Naive B cell (primary cell): ENCODE results near the gene IFT74. TPM values are rescaled to one million over a fixed set of nuclear protein-coding genes. Genes with fewer than 3 reads are reported as not detected.

Experiments
- ATAC-seq, 2 donors: fragments of 150-1000 bp; cut with Tn5 transposase; 2 replicates each; pipeline ENCODE4 v1.10.0; 2021; ENCODE audit warnings: low read depth in 2 of 2, mild to moderate bottlenecking in 2 of 2, moderate library complexity in 2 of 2
- DNase-seq: peaks from one replicate; pipeline ENCODE4 v3.0.0; 2022
- H3K27ac Mint-ChIP-seq, 6 donors: one replicate each; pipeline ENCODE4 v1.8.0; 2020 to 2022; ENCODE audit warnings: mild to moderate bottlenecking in 6 of 6, mixed read lengths in 6 of 6, moderate library complexity in 5 of 6, inconsistent platforms in 2 of 6
- H3K27me3 Mint-ChIP-seq, 3 donors: one replicate each; pipeline ENCODE4 v1.8.0; 2021 to 2022; ENCODE audit warnings: mixed read lengths in 3 of 3, mild to moderate bottlenecking in 1 of 3
- H3K36me3 Mint-ChIP-seq, 2 donors: one replicate each; pipeline ENCODE4 v1.8.0; 2020 to 2022; ENCODE audit warnings: mixed read lengths in 2 of 2, inconsistent platforms in 1 of 2, mild to moderate bottlenecking in 1 of 2
- H3K4me1 Mint-ChIP-seq, 3 donors: one replicate each; pipeline ENCODE4 v1.8.0; 2020 to 2022; ENCODE audit warnings: mixed read lengths in 3 of 3, inconsistent platforms in 1 of 3, mild to moderate bottlenecking in 1 of 3, moderate library complexity in 1 of 3
- H3K4me3 Mint-ChIP-seq, 8 donors: one replicate each; pipeline ENCODE4 v1.8.0; 2020 to 2022; ENCODE audit warnings: mild to moderate bottlenecking in 8 of 8, mixed read lengths in 8 of 8, moderate library complexity in 8 of 8, inconsistent platforms in 2 of 8
- H3K9me3 Mint-ChIP-seq, 7 donors: one replicate each; pipeline ENCODE4 v1.8.0; 2020 to 2022; ENCODE audit warnings: mixed read lengths in 7 of 7, mild to moderate bottlenecking in 5 of 7, inconsistent platforms in 2 of 7, moderate library complexity in 1 of 7
- polyA plus RNA-seq, 6 donors: library from polyadenylated mRNA; unstranded; fragments of 300-500 nt; fragmentation: Illumina TruSeq; gene quantifications; one replicate each; pipeline ENCODE4 v1.2.3, GENCODE V29; 2021; ENCODE audit warnings: low read depth in 6 of 6

Gene IFT74
- polyA plus RNA-seq, 6 donors from 2014 or later, result 5.9 to 15.6 (median 12.8) TPM

DNA sequence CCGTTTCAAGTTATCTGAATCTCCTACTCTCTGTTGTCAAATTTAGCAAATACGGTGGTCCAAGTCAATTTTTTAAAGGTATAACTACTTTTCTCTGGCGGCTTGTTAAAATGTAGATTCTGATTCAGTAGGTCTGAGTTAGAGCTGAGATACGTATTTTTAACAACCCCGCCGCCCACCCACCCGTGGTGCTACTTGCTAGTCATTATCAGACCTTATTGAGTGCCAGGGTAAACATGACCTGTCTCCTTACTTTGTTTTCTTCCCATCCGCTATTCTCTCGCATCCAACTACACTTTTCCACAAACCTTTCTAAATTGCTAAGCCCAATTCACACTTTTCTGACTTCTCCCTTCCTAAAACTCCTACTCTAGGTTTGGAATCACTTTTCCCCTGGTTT, 8.5 kb upstream of the IFT74 start:
- H3K36me3 Mint-ChIP-seq, result peaks cover 0 to 4% of the 10 kb centered on the region in 2 donors
- H3K4me1 Mint-ChIP-seq, result peaks cover 23 to 44% (median 25%) of the 10 kb centered on the region in 3 donors
- no peaks in the 10 kb centered on the region for H3K9me3 Mint-ChIP-seq
- H3K4me3 Mint-ChIP-seq, result peak overlapping the region; percentile 79 to 99 (median 97)
- peaks cover 0 to 5% (median 4%) of the 10 kb centered on the region in 3 donors for H3K27me3 Mint-ChIP-seq
- DNase-seq (no peak), ATAC-seq (no peak)
- H3K27ac Mint-ChIP-seq, result peak overlapping the region; percentile 97 to 100 (median 100)

DNA sequence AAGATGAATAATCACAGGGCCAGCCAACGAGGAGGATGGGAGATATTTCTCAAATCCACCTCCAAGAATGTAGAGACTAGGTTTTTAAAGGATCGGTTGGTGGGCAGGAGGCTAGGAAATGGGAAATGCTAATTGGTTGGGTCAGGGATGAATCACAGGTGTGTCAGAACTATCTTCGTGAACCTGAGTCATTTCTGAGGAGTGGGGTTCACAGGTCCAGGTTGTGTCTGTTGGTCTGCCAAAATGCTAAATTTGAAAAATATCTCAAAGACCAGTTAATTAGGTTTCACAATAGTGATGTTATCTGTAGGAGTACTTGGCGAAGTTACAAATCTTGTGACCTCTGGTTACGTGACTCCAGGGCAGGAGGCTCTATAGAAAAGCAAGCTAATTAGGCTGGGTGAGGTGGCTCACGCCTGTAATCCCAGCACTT, 6.6 kb upstream of the IFT74 start:
- Mint-ChIP-seq H3K9me3 (no peaks in the 10 kb centered on the region), H3K36me3 (no peaks in the 10 kb centered on the region), H3K27ac (no peak overlapping the region), H3K4me3 (peak overlapping the region in 2 of 8 donors; percentile 34 to 62), H3K4me1 (peaks cover 17 to 33% (median 20%) of the 10 kb centered on the region in 3 donors), H3K27me3 (peaks cover 0 to 5% (median 4%) of the 10 kb centered on the region in 3 donors)
- ATAC-seq, result no peak
- DNase-seq, result no peak

DNA sequence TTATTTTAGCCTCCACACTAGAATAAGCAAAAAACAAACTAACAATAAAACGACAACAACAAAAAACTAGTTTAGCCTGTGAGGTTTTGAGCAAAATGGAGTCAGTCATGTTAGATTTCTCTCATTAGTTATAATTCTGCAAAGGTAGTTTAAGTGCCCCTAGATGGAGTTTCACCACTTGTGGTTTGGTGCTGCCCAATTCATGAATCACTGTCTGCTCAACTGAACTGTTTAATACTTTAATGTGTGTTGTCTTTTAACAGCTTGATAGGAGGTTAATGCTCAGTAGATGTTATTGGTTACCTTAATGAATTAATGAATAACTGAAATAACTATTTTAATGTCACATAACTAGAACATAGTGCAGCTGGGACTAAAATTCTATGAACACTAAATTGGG, 5.7 kb upstream of the IFT74 start:
- no peaks in the 10 kb centered on the region for H3K36me3 Mint-ChIP-seq
- DNase-seq (no peak), ATAC-seq (no peak)
- H3K4me3 Mint-ChIP-seq, result peak overlapping the region in 1 of 8 donors; percentile 62
- H3K27me3 Mint-ChIP-seq, result peaks cover 0 to 5% (median 4%) of the 10 kb centered on the region in 3 donors
- H3K4me1 Mint-ChIP-seq, result peaks cover 20 to 31% (median 22%) of the 10 kb centered on the region in 3 donors
- no peaks in the 10 kb centered on the region for H3K9me3 Mint-ChIP-seq
- H3K27ac Mint-ChIP-seq, result no peak overlapping the region

DNA sequence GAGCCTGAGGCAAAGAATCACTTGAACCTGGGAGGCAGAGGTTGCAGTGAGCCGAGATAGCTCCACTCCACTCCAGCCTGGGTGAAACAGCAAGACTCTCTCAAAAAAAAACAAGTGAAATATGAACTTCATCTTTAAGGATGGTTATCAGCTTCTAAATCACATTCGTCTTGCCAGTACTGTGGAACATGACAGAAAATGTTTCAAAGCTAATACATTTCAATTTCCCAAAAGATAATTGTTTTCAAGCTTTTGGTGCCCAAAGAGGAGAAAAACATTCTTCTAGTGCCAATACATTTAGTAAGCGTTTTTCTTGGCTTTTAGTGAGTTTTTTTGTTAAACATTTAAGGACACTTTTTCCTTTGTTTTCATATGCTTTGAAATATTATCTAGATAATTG, 4.4 kb upstream of the IFT74 start:
- Mint-ChIP-seq H3K27ac (no peak overlapping the region), H3K4me1 (peaks cover 11 to 32% (median 12%) of the 10 kb centered on the region in 3 donors), H3K27me3 (peaks cover 0 to 5% (median 4%) of the 10 kb centered on the region in 3 donors), H3K9me3 (no peaks in the 10 kb centered on the region), H3K36me3 (no peaks in the 10 kb centered on the region), H3K4me3 (peak overlapping the region in 1 of 8 donors; percentile 20)
- no peak for ATAC-seq
- no peak for DNase-seq

DNA sequence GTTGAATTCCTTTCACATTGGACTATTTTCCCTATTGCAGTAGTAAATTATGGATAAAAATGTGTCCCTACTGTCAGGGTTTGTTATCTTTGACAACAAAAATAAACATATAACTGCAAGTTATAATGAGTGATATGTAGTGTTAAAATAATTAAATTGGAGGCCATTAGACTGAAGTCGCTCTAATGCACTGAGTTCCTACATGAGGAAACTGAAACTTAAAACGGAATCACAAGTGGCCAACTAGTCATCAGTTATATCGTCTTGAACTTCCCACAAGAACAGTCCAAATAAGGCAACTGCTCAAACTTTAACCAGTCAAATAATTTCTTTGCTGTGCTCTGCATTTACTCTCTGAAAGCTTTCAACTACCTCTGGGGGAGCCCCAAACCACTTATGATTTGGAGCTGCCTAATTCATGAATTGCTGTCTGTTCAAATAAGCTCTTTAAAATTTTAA, 2.1 kb upstream of the IFT74 start:
- Mint-ChIP-seq H3K4me1 (peaks cover 13 to 23% (median 20%) of the 10 kb centered on the region in 3 donors), H3K27me3 (peaks cover 0 to 5% (median 4%) of the 10 kb centered on the region in 3 donors), H3K4me3 (peak overlapping the region in 5 of 8 donors; percentile 29 to 97 (median 39)), H3K9me3 (no peaks in the 10 kb centered on the region), H3K27ac (peak overlapping the region in 3 of 6 donors; percentile 41 to 63 (median 58)), H3K36me3 (no peaks in the 10 kb centered on the region)
- ATAC-seq (no peak), DNase-seq (no peak)

DNA sequence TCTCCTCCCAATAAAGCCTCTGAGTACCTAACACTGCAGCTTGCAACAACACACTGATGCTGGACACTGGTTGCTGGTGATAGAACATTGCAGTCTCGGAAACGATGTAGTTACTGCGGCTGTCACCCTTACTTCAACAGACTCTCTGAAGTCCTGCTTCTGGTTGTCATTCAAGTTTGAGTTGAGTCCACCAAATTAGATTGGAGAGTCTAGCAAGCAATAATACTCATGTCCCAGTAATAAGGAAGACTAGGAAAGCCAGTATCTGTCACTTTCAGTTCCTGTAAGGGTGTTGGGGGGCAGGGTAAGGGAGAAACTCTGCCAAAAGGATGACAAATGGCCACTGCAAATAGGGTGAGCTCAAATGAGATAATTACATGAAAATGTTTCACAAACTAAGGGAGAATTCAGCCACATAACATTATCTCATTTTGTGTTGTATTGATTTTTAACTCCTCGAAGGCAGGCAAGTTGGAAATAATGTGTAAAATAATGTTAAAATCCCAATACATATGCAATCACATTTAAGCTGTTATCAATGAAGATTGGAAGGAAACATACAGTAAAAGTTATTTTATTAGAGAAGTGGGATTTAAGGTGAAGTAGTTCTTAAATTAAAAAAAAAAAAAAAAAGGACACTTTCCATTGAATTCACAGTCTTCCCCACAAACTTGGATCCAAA, 849 bp upstream of the IFT74 start:
- H3K9me3 Mint-ChIP-seq, result no peaks in the 10 kb centered on the region
- peak overlapping the region; percentile 86 to 98 (median 96) for H3K4me3 Mint-ChIP-seq
- no peak for ATAC-seq
- peak; percentile 14 for DNase-seq
- no peaks in the 10 kb centered on the region for H3K27me3 Mint-ChIP-seq
- H3K4me1 Mint-ChIP-seq, result peaks cover 13 to 23% (median 20%) of the 10 kb centered on the region in 3 donors
- H3K27ac Mint-ChIP-seq, result peak overlapping the region; percentile 92 to 99 (median 97)
- no peaks in the 10 kb centered on the region for H3K36me3 Mint-ChIP-seq

DNA sequence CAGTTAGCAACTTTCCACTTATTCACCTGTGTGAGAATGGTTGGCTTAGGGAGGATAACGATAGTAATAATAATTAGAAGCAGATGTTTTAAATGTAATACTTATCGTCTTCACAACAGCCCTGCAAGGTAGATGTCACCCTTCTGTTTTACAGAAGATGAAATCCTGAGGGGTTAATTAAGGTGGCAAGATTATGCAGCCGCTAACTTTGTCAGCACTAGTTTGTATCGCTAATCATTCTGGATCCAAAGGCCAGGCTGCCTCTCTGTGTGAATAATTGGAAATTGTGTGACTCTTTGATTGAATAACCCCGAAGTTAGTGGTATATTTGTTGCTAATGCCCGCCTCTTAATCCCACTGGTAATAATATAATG, 635 bp downstream of the IFT74 start:
- peak overlapping the region in 5 of 6 donors; percentile 92 to 99 (median 97) for H3K27ac Mint-ChIP-seq
- H3K36me3 Mint-ChIP-seq, result no peaks in the 10 kb centered on the region
- ATAC-seq, result no peak
- H3K9me3 Mint-ChIP-seq, result no peaks in the 10 kb centered on the region
- peak overlapping the region; percentile 86 to 98 (median 96) for H3K4me3 Mint-ChIP-seq
- no peak for DNase-seq
- no peaks in the 10 kb centered on the region for H3K27me3 Mint-ChIP-seq
- peaks cover 17 to 28% (median 26%) of the 10 kb centered on the region in 3 donors for H3K4me1 Mint-ChIP-seq

DNA sequence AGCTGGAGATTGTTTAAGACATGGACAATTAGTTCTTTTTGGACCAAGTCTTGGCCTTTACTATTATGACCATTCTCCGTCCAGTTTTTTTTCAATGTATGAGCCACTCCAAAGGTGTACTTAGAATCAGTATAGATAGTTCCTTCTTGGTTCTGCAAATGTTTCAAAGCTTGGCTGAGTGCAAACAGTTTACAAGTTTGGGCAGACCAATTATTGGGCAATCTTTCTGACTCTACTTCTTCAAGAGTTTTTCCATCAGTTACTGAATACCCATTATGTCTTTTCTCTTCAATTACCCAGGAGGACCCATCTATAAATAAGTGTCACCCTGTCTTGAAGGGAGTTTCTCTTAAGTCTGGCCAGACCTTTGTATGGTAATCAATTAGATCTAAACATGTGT, 15.5 kb downstream of the IFT74 start:
- Mint-ChIP-seq H3K4me1 (peaks cover 5 to 11% (median 6%) of the 10 kb centered on the region in 3 donors), H3K4me3 (no peak overlapping the region), H3K36me3 (peaks cover 12 to 21% of the 10 kb centered on the region in 2 donors), H3K27ac (no peak overlapping the region), H3K9me3 (peaks cover 0 to 6% (median 0%) of the 10 kb centered on the region in 7 donors), H3K27me3 (no peaks in the 10 kb centered on the region)
- DNase-seq, result no peak
- ATAC-seq, result no peak

DNA sequence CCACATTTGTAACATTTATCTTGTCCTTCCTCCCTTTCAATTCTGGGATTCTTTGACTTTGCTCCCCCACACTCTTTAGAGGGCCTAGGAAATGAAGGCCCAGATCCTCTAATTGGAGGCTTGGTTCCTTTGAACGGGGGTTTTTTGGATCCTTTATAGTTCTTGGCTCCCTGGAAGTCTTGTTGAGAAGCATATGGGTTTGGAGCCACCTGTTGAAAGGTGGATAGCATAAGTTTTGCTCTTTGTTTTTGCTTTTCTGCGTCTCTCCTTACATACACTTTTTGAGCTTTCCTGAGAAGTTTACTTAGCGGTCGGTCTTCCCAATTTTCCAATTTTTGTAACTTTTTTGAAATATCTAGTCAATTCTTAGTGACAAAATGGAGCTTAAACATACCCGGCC, 17.8 kb downstream of the IFT74 start:
- H3K36me3 Mint-ChIP-seq, result peaks cover 12 to 16% of the 10 kb centered on the region in 2 donors
- DNase-seq (no peak), ATAC-seq (no peak)
- H3K27ac Mint-ChIP-seq, result no peak overlapping the region
- H3K4me3 Mint-ChIP-seq, result no peak overlapping the region
- peaks cover 0 to 8% (median 0%) of the 10 kb centered on the region in 3 donors for H3K4me1 Mint-ChIP-seq
- peaks cover 0 to 6% (median 0%) of the 10 kb centered on the region in 7 donors for H3K9me3 Mint-ChIP-seq
- no peaks in the 10 kb centered on the region for H3K27me3 Mint-ChIP-seq

DNA sequence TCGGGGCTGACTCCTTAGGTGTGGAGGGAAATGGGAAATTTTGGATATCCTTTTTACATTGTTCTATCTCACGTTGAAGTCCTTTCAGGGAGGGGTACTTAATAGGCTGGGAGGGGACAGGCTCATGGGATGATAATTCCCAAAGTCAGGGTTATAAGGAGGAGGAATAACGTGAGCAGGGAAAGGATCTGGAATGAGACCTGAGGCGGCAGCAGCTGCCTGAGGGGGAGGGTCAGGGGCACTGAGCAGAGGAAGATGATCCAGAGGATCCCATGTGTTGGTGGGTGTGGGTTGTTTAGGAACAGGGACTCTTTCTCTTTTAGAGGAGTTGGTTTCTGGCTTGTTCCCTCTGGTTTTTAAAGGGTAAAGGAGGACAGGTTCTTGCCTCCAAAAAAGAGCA, 18.7 kb downstream of the IFT74 start:
- ATAC-seq, result no peak
- Mint-ChIP-seq H3K9me3 (peaks cover 0 to 3% (median 0%) of the 10 kb centered on the region in 7 donors), H3K36me3 (peaks cover 4 to 10% of the 10 kb centered on the region in 2 donors), H3K27ac (peak overlapping the region in 1 of 6 donors; percentile 56), H3K4me3 (no peak overlapping the region), H3K4me1 (peaks cover 0 to 3% (median 0%) of the 10 kb centered on the region in 3 donors), H3K27me3 (no peaks in the 10 kb centered on the region)
- no peak for DNase-seq

DNA sequence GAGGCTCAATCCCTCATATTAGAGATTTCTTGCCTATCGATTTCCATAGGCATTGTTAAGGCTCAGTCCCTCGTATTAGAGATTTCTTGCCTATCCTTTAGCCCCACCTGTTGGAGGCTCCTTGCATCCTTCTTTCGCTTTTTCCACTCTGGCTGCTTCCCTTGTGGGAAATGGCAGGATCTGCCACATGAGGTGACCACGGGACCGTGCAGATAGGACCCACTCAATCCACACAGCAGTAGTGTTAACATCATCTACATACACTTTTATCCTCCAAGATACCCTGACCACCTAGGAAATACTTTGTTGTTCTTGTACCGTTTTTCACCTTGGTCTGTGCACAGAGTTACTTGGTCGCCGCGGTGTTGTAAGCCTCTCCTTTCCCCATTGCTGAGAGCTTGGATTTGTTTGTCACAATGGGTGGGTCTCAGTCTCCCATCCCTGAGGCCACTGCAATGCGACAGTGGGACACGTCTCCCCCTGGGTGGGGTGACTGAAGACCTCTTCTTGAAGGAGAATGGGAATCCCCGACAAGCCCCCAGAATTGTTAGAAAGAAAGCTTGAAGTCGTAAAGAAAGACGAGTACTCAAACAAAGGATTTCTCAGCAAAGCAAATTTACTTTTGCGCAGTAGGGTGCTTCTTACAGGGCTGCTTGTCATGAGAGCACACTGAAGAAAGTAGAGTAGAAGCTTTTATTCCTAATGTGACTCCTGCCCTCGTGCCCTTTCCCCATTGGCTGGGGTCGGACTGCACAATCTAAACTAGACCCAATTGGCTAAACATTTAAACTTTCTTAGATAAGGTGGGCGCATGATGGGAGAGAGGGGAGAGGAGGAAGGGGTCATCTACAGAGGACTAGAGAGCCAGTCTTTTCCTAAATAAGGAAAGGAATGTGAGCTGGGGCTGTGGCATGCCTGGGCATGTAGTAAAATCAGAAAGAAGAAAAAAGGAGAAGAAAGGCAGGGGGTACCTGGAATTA, 19.8 kb downstream of the IFT74 start:
- Mint-ChIP-seq H3K36me3 (peaks cover 0 to 11% of the 10 kb centered on the region in 2 donors), H3K27ac (peak overlapping the region in 3 of 6 donors; percentile 3 to 78 (median 35)), H3K9me3 (no peaks in the 10 kb centered on the region), H3K4me3 (no peak overlapping the region), H3K4me1 (peaks cover 0 to 3% (median 0%) of the 10 kb centered on the region in 3 donors), H3K27me3 (no peaks in the 10 kb centered on the region)
- no peak for ATAC-seq
- no peak for DNase-seq

DNA sequence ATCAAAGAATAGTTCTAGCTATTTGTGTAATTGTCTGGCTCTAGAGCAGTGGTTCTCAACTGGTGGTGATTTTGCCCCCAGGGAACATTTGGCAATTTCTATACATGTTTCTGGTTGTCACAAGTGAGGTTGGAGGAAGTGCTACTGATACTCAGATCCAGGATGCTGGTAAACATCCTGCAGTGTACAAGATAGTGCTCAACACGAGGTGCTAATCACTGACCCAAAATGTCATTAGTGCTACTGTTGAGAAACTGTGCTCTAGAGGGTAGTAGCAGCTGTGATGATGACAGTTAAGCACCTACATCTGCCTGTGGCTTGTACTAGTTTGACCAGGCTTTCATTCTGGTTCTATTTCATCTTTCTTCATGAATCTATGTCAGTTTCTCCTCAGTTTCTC, 27.1 kb downstream of the IFT74 start:
- peak overlapping the region in 1 of 6 donors; percentile 83 for H3K27ac Mint-ChIP-seq
- peaks cover 15 to 17% of the 10 kb centered on the region in 2 donors for H3K36me3 Mint-ChIP-seq
- no peak for DNase-seq

DNA sequence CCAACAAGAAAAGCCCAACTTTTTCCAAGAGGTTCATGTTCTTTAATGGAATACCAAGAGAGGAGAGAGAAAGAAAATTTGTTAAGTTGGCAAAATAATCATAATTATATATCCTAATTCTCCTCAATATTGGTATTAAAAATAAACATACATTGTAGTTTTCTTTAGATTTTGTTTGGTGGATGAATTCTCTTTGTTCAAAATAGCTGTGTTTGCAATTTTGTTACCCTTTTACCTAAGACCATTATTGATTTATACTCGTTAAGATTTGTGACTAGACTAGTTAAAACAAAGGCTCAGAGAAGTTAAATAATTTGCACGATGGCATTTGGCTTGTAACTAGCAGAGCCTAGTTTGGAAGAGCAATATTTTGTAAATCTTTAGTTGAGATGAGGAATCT, 39.6 kb downstream of the IFT74 start:
- Mint-ChIP-seq H3K4me1 (no peaks in the 10 kb centered on the region), H3K27ac (peak overlapping the region in 2 of 6 donors; percentile 8 to 59), H3K36me3 (peaks cover 0 to 5% of the 10 kb centered on the region in 2 donors), H3K4me3 (no peak overlapping the region), H3K9me3 (no peaks in the 10 kb centered on the region), H3K27me3 (no peaks in the 10 kb centered on the region)
- ATAC-seq, result no peak
- DNase-seq, result no peak

More for the DNA sequence above, 27.1 kb downstream of the IFT74 start:
- no peaks in the 10 kb centered on the region for H3K27me3 Mint-ChIP-seq
- H3K9me3 Mint-ChIP-seq, result peaks cover 0 to 5% (median 0%) of the 10 kb centered on the region in 7 donors
- no peak for ATAC-seq
- H3K4me1 Mint-ChIP-seq, result peaks cover 0 to 5% (median 0%) of the 10 kb centered on the region in 3 donors
- H3K4me3 Mint-ChIP-seq, result no peak overlapping the region
